ENCODE results near the gene KLHL6. TPM values are rescaled to one million over a fixed set of nuclear protein-coding genes. Genes with fewer than 3 reads are reported as not detected.

KLHL6 gene
- total and polyA plus RNA-seq, 2 of the 8 experiments (the other 6 are each of a cell fraction or from before 2014, with no cell fraction given) = 0.05 TPM; not detected in 1

DNA sequence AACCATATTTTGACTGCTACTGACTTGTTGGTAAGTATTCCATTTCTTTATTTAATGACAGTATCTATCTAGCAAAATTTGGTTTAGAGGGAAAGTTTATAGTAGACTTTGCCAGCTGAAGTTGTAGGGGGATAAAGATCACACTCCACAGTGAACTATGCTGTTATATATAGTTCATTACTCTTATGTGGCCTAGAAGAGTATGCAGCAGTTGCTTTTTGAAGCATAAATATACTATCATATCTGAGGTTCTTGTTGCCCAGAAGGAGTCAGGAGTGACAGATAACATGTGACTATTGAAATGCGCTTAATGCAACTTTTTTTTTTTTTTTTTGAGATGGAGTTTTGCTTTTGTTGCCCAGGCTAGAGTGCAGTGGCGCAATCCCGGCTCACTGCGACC lies 101.4 kb downstream of the KLHL6 start (continued):
- TF ChIP-seq CHD7 (IDR thresholded peaks at IDR 0.05; ENCODE audit: insufficient replicate concordance, low read length) = no peak
- no peak for TF ChIP-seq CTCF (IDR thresholded peaks at IDR 0.05; ENCODE audit: control extremely low read depth in 1 of 3, insufficient read depth in 1 of 3, low read depth in 1 of 3, low read length in 3 of 3)
- TF ChIP-seq TAF7 (optimal IDR thresholded peaks at IDR 0.05; ENCODE audit: borderline replicate concordance, low read depth, low read length) = no peak
- no peak for TF ChIP-seq KDM4A (IDR thresholded peaks at IDR 0.05; ENCODE audit: low read depth, low read length, severe bottlenecking)
- TF ChIP-seq USF2 (IDR thresholded peaks at IDR 0.05; ENCODE audit: low read length) = no peak
- TF ChIP-seq BACH1 (IDR thresholded peaks at IDR 0.05; ENCODE audit: low read length) = no peak
- no peak for TF ChIP-seq CHD1 (IDR thresholded peaks at IDR 0.05; ENCODE audit: low read depth, low read length)
- TF ChIP-seq MAFK (IDR thresholded peaks at IDR 0.05; ENCODE audit: low read depth, low read length) = no peak
